Measurements from ENCODE around the gene MYEOV.

MYEOV gene

GRCh38 chr11:69287968-69288882, 5.7 kb upstream of the MYEOV start:
- DNase-seq = no peak

DNA sequence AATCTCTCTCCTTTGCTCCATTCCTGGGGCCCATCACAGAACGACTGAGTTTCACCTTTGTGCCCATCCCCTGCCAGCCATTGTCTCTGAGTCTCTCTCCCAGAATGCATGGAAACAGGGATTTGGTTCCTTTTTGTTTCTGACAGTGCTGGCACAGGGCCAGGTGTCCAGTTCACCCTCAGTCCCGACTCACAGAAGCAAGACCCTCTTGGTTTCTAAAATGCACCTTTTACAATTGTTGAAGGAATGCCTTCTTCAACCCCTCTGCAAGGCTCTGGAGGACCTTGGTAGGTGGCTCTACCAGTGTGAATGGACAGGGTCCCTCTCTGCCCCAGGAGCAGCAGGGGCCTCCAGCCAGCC, 5.1 kb upstream of the MYEOV start:
- no peak for DNase-seq

- DNase-seq = no peak
Observed at GRCh38 chr11:69290806-69291205, 3.1 kb upstream of the MYEOV start.

DNA sequence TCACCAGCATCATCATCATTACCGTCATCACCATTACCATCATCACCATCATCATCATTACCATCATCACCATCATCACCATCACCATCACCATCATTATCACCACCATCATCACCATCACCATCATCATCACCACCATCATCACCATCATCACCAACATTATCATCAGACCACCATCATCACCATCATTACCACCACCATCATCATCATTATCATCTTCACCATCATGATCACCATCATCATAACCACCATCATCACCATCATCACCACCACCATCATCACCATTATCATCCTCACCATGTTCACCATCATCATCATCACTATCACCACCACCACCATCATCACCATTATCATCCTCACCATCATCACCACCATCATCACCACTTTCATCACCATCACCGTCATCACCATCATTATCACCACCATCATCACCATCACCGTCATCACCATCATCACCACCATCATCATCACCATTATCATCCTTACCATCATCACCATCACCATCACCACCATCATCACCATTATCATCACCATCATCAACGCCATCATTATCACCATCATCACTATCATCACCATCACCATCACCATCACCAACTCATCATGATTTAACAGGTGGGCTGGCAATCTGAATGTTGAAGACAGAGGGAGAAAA, 2.4 kb upstream of the MYEOV start:
- DNase-seq = no peak

GRCh38 chr11:69292221-69292648, 1.7 kb upstream of the MYEOV start:
- DNase-seq = no peak

- no peak for DNase-seq
Observed at GRCh38 chr11:69293087-69293486, 868 bp upstream of the MYEOV start.

DNA sequence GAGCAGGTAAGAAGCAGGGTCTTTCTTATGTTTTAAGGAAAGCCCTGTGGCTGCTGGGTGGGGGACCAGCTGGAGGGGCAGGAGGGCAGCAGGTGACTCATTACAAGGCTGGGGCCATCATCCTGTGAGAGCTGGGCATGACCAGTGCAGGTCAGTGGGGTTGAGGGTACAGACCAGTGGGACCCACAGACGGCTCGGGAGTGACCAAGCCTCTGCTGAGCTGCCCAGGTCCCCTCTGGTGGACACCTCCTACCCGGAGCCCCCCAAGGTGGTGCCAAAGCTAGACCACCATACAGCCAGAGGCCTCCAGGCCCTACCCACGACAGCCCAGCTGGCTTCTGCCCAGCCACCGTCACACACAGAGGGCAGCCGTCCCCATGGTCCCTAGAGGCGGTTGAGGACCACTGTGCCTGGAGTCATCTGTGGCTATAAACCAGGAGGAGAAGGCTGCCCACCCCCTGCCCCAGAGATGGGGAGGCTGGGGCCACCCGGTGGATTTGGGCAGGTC, 670 bp downstream of the MYEOV start:
- DNase-seq = no peak

GRCh38 chr11:69295079-69295994, 1.4 kb downstream of the MYEOV start:
- no peak for DNase-seq

DNA sequence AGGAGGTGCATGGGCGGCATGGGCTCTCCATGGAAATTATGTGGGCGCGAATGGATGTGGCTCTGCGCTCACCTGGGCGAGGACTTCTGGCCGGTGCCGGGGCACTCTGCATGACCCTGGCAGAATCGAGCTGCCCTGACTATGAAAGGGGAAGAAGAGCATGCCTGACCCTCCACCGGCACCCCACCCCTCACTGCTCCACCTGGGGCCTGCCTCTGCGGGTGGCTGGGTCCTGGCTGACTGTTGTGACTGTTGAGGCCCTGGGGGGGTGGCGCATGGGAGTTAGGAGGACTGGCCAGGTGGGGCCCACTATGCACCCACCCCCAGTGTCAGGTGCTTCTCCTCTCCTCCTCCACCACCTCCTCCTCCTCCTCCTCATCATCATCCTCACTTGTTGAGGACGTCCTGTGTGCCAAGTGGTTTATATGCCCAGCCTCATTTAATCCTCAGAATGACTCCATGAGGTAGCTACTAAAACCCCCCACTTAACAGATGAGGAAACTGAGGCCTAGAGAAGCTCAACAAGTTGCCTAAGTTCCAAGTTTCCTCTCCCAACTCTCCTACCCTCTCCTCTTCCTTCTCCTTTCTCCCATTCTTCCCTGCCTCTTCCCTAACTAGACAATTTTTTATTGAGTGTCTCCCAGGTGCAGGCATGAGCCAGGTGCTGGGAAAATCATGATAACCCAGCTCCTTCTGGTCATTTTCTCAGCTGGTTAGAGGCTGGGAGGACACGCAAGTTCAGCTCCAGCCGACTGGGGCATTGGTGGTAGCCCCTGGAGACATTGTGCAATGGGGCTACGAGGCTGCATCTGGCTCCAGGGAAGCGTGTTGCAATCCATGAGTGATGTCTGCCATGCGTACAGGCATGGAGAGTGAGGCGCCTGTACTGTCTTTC, 2.3 kb downstream of the MYEOV start:
- no peak for DNase-seq

DNA sequence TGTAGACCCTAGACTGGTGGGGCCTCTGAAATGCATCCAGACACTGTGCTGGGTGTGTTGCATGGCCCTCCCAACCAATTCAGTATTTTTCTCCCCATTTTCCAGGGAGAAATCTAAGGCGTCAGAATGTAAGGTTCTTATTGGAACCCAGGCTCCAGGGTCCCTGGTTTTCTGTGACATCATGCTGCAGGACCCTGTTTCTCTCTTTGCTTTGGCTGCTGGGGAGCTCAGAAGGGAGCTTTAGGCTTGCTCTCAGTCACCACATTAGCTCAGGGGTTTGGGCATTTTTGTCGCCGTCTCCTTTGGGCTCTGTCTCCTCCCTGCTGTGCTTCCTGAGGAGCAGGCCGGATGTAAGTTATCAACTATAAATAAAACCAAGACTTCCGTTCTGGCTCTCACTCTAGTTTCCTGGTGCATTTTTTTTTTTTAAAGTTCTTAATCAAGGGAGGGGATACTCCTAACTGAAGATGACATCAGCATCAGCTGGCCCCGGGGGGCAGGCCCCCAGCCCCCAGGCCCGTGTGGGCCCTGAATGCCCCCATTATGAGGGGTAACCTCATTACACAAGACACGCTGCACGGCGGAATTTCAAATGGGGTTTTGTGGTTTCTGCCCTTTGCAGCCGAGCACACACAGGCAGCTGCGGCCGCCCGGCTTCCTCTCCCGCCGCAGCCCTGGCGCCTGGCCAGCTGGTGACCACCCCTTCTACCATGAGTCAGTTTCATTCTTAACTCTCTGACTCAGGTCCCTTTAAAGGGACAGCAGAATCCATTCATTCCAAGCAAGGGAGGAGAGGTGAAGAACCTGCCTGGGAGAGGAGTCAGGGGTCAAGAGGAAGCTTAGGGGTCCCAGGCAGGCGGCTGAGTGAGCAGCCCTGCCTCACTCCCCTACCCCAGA, 3.2 kb downstream of the MYEOV start:
- peak; percentile 13 for DNase-seq

GRCh38 chr11:69297787-69298266, 3.9 kb downstream of the MYEOV start:
- DNase-seq = no peak

DNA sequence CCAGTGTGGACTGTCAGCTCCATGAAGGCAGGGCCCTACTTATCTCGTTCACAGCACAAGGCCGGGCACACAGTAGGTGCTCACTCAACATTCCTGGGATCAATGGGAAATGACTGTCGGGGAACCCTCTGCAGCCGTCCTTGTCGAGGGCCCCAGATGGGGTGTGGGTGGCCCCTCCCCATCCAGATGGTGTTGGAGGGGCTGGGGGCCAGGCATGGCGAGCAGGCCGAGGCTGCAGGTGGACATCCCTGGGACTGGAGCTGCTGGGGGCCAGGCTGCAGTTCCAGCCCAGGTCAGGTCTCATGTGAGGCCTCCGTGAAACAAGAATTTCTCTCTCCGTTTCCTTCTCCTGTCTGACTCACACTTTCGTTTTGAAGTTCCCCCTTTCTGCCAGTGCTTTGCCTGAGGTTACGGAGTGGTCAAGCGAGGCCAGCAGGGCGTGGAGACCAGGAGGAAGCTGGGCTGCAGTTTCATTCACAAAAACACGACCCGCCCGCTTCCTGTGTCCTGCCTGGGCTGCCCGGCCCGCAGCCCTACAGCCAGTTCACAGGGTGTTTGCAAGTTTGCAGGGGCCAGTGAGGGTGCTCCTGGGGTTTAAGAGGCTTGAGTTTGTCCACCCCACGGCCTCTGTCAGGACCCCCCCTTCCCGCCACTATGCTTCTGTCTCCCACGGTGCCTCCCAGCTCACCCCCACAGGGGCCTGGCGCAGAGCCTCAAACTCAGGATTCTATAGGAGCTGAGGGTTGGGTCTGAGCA, 4.5 kb downstream of the MYEOV start:
- DNase-seq = no peak

DNA sequence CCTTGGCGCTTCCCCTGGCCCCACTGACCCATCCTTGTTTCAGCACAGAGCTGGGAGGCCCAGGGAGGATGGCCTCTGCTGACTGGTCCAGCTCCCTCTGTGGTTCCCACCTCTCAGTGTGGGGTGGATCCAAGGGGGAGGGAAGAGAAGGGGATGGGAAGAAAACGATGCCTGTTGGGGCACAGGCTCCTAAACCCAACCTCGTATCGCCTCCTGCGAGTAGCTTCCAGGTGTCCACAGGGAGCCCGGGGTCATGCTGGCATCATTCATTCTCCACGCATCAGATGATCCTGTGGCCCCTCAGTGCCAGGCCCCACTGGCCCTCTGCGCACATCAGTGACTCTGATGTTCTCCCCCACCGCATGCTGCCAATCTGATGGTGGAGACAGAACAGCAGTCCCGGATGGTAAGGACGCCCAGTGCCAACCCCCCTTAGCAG, 5.1 kb downstream of the MYEOV start:
- DNase-seq = no peak

DNA sequence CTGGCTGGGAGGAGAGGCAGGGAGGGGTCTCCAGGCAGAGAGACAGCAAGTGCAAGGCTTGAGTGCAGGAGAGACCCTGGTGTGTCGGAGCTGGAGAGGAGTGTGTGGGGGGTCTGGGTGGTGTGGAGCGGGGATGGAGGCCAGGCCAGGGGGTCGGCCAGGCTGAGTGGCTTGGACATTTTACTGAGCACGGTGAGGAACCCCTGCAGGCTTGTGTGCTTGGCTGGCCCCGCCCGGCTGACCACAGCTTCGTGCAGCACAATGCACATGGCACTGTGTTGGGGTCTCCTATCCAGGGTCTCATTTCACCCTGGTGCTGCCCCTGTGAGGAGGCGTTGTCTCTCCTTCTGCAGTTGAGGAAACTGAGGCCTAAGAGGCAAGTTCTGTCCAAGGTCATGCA, 5.6 kb downstream of the MYEOV start:
- no peak for DNase-seq

DNA sequence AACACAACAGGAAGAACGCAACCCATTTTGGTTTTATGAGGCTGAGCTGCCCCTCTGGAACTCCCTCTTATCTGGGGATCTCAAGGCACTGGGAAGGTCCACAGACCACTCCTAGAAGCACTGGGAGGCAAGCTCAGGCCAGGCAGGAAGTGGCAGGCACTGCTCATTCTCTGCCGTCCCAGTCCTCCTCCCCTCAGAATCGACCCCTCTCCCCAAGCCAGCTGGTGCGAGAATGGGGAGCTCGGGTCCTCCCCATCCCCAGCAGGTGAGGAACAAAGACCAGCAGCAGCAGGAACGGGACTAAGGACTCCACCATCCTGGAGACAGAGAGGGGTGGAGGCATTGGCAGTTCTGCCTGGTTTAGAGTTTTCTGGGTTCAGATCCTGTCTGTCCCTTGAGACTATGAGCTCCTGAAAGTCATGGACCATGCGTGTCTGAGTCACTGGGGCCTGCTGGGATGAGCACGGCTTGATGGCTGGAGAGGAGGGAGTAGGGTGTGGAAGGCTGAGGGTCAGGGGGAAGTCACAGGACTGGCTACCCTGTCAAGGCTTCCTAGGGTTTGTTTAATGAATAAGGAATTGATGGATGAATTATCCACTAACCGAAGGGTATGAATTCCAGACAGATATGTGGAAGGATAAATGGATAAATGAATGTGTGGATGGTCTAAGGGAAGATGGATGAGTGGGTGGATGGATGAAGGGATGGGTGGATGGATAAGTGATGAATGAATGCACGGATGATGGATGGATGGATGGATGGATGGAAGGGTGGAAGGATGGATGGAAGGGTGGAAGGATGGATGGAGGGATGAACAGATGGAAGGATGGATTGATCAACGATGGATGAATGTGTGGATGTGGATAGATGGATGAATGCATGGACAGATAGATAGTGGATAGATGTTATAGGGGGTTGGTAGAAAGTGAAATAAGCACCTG, 6.4 kb downstream of the MYEOV start:
- no peak for DNase-seq

- no peak for DNase-seq
Observed at GRCh38 chr11:69301081-69301454, 7.1 kb downstream of the MYEOV start.

- DNase-seq = no peak
Observed at GRCh38 chr11:69301455-69302401, 7.8 kb downstream of the MYEOV start.

Data from NCI-H748 treated with DMSO at 0.1 percent for 48 hours (cell line).